Neural cell (in vitro differentiated cells): Measurements from ENCODE around the gene ADCY2.

Experiments used
- EP300 ChIP-seq: fragments of 450-650 bp; conservative IDR thresholded peaks from 2 replicates; pipeline ENCODE4 v1.6.1; 2014; ENCODE audit warnings: antibody characterized with exemption, mild to moderate bottlenecking, moderate library complexity; ENCODE audit not compliant: poor library complexity, severe bottlenecking
- EZH2 ChIP-seq: fragments of 200-600, 300-800 bp; shearing (Covaris generic), sonication (generic); IDR thresholded peaks from 2 replicates; pipeline ENCODE4 v1.6.1; 2014; ENCODE audit warnings: antibody characterized with exemption, low read length, borderline replicate concordance, mild to moderate bottlenecking; ENCODE audit not compliant: insufficient read depth, poor library complexity, severe bottlenecking
- POLR2AphosphoS5 ChIP-seq: IDR thresholded peaks from 2 replicates; pipeline ENCODE4 v1.6.1; 2012
- RAD21 ChIP-seq: fragments of 450-650 bp; conservative IDR thresholded peaks from 2 replicates; pipeline ENCODE4 v1.6.1; 2014; ENCODE audit warnings: antibody characterized with exemption, mild to moderate bottlenecking, moderate library complexity
- TAF1 ChIP-seq: IDR thresholded peaks from 2 replicates; pipeline ENCODE4 v1.6.1; 2012; ENCODE audit warnings: low read depth
- TF ChIP-seq, protein P1 (sequence below): fragments of 450-650 bp; IDR thresholded peaks from 2 replicates; pipeline ENCODE4 v1.5.1; 2014; ENCODE audit warnings: antibody characterized with exemption, mild to moderate bottlenecking, moderate library complexity; ENCODE audit not compliant: poor library complexity, severe bottlenecking
- TF ChIP-seq, protein P2 (sequence below): IDR thresholded peaks from 2 replicates; pipeline ENCODE4 v1.6.1; 2012; ENCODE audit warnings: borderline replicate concordance

- TF ChIP-seq, protein P1, sequence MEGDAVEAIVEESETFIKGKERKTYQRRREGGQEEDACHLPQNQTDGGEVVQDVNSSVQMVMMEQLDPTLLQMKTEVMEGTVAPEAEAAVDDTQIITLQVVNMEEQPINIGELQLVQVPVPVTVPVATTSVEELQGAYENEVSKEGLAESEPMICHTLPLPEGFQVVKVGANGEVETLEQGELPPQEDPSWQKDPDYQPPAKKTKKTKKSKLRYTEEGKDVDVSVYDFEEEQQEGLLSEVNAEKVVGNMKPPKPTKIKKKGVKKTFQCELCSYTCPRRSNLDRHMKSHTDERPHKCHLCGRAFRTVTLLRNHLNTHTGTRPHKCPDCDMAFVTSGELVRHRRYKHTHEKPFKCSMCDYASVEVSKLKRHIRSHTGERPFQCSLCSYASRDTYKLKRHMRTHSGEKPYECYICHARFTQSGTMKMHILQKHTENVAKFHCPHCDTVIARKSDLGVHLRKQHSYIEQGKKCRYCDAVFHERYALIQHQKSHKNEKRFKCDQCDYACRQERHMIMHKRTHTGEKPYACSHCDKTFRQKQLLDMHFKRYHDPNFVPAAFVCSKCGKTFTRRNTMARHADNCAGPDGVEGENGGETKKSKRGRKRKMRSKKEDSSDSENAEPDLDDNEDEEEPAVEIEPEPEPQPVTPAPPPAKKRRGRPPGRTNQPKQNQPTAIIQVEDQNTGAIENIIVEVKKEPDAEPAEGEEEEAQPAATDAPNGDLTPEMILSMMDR: no peak
- TF ChIP-seq EZH2 (no peak), TAF1 (no peak), RAD21 (no peak), EP300 (no peak), POLR2AphosphoS5 (no peak)
- TF ChIP-seq, protein P2, sequence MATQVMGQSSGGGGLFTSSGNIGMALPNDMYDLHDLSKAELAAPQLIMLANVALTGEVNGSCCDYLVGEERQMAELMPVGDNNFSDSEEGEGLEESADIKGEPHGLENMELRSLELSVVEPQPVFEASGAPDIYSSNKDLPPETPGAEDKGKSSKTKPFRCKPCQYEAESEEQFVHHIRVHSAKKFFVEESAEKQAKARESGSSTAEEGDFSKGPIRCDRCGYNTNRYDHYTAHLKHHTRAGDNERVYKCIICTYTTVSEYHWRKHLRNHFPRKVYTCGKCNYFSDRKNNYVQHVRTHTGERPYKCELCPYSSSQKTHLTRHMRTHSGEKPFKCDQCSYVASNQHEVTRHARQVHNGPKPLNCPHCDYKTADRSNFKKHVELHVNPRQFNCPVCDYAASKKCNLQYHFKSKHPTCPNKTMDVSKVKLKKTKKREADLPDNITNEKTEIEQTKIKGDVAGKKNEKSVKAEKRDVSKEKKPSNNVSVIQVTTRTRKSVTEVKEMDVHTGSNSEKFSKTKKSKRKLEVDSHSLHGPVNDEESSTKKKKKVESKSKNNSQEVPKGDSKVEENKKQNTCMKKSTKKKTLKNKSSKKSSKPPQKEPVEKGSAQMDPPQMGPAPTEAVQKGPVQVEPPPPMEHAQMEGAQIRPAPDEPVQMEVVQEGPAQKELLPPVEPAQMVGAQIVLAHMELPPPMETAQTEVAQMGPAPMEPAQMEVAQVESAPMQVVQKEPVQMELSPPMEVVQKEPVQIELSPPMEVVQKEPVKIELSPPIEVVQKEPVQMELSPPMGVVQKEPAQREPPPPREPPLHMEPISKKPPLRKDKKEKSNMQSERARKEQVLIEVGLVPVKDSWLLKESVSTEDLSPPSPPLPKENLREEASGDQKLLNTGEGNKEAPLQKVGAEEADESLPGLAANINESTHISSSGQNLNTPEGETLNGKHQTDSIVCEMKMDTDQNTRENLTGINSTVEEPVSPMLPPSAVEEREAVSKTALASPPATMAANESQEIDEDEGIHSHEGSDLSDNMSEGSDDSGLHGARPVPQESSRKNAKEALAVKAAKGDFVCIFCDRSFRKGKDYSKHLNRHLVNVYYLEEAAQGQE: no peak
Measured at GRCh38 chr5:7683753-7684152, 287.8 kb downstream of the ADCY2 start.
